Measurements from ENCODE around the gene CHPF.

Gene CHPF

DNA sequence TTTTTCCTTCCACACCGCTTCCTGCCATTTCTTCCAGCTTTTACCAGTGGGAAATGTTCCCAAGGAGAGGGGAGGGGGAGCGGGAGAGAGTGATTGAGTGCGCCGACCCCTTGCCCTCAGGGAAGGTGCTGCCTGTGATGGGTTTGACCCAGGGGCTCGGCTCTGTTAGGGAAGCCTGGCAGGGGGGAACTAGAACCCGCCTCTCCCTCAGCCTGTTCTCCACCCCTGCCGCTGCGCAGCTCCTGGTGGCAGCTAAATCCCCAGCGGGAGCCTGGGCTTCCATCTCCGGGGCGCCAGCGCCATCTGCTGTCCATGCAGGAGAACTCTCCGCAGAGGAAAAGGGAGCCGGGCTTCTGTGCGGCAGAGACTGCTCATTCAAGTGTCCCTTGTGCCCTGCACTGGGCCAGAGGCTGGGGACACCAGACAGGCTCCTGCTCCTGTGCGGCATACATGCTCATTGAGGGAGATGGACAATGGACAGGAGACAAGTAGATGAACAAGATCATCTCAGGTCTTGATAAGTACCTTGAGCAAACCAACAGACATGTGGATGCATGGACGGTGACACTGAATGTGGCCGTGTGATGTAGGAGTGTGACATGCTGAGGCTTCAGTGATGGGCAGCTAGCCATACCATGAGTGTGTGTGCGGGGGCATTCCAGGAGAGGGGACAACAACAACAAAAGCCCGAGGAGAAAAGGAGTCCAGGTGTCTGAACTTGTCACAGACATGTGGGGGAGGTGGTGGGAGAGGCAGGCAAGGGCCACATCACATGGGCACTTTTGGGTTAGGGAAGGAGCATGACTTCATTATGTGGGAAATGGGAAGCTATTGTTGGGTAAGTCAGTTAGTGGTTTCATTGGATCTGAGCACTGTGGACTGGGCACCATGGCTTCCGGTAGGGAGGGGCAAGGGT lies 13.3 kb downstream of the CHPF start:
- DNase-seq = peak; percentile 19

DNA sequence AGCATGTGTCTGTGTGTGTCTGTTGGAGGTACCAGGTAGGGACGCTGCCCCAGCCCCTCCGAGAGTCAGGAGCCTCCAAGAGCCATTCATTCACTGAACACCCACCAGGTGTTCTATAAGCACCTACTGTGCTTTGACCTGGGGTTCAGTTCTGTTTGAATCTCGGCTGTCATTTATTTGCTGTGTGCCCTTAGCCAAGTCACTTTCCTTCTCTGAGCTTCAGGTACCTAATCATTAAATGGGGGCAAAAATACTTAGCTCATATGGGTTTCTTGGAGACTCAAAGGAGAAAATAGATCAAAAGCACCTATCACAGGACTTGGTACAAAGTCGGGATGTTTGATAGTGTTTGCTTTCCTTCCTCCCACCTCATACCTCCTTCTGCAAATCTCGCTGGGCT lies 16.1 kb downstream of the CHPF start:
- no peak for DNase-seq

DNA sequence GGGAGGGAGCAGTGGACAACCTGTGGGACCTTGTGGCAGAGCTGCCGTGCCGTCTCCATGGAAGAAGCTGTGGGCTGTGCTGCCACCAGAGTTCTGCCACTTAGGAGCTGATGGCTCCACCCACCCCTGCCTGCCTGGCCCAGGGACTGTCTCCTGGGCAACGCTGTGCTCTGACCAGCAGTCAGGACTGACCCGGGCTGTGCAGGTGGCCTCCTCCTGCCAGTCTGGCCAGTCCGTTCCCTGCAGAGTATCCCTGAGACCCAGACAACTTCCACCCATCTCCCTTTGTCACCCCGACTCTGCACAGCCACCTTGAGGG lies 16.6 kb downstream of the CHPF start:
- DNase-seq = no peak

DNA sequence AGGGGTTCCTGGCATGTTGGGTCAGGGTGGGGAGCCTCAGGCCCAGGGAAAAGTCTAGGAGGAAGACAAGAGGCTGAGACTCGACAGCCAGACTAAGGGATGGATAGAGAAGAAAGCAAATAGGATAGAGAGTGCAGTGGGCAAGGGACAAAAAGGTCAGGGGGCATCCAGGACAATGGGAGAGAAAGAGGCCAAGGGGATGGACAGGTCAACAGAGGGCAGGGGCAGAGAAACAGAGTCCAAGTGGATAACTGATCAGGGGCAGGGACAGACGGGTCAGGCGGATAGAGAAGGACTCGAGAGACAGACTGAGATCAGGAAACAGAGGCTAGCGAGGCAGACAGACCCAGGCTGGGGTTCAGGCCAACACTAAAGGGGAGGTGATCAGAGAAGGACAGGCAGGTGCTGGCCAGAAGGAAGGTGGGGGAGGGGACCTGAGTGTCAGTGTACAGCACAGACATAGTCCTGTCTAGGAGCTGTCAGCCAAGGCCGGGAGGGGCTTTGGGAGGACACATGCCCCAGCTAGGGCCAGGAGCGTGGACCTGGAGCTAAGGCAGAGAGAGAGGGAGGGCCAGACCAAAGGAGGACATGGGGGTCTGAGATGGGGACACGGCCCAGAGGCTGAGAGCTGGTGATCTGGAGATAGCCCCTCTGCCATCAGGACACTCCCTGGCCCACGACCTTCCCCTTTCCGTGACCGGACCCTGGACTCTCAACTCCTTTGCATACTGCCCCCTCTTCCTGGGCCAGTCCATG lies 17.1 kb downstream of the CHPF start:
- no peak for DNase-seq

DNA sequence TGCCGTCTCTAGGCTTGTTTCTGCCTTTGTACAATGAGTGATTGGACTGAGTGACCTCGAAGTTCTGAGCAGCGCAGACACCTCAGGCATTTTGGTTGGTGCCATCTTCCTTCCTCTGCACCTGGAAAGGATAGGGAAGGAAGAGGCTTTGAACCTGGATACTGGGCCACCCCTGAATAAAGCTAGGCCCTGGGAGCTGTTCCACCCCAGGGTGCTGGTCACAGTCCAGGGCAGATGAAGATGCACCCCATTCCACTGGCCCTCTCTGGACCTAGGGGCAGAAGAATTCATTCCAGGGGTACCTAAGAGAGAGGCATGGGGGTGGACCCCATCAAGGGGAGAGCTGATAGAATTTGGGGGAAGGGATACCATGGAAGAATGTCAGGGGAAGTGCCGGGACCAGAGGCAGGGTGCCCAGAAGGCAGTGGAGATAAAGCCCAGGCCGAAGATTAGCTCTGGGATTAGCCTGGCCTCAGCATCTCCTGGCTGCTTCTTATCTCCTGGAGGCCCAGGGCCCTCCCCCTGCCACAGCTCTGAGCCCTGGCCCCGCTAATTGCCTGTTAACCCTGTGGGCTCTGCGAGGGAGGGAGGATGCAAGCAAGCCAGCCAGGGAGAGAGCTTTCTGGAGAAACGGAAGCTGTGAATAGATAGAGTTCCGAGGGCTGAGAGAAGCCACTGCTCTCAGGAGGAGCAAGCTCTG lies 17.9 kb downstream of the CHPF start:
- no peak for DNase-seq

DNA sequence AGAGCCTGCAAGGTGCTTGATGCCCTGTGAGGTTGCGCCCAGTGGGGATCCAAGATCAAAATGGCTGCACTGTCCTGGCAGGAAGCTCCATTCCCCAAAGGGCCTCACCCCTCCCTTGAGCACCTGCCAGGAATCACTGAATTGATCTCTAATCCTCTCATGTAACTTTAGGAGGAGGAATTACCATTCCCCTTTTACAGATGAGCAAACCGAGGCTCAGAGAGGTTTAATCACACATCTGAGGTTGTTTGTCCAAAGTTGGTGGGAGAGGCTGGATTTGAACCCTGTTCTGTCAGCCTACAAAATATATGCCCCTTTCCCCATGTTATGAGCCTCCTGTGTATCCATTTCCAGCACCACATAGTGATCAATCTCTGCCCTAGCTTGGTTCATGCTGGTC lies 18.8 kb downstream of the CHPF start:
- DNase-seq = no peak

DNA sequence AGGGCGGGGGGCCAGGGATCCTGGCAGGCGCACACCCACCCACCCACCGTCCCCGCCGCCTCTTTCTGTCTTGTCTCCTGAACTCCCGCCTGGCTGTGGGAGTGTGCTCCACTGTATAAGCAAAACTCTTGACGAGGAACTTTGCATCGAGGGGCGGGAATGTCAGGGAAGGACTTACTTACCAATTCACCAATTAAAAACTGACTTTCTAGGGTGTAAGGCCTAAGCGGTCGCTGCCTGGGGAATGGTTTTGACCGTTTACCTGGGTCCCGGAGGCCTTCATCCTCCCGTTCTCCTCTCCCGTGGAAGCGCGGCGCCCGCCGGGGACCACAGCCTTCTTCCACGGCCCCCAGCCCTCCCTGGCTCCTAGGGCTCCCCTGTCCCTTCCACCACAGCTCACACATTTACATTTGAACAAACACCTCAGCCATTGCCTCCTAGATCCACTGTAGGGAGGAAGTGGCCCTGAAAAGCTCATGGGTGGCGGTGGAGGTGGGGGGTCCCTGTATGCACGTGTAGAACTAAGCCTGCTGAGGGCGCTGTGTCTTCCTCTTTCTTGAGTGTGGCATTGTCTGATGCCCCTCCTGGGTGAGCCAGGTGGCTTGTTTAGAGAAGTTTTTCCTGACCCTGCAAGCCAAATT lies 20.5 kb downstream of the CHPF start:
- no peak for DNase-seq

DNA sequence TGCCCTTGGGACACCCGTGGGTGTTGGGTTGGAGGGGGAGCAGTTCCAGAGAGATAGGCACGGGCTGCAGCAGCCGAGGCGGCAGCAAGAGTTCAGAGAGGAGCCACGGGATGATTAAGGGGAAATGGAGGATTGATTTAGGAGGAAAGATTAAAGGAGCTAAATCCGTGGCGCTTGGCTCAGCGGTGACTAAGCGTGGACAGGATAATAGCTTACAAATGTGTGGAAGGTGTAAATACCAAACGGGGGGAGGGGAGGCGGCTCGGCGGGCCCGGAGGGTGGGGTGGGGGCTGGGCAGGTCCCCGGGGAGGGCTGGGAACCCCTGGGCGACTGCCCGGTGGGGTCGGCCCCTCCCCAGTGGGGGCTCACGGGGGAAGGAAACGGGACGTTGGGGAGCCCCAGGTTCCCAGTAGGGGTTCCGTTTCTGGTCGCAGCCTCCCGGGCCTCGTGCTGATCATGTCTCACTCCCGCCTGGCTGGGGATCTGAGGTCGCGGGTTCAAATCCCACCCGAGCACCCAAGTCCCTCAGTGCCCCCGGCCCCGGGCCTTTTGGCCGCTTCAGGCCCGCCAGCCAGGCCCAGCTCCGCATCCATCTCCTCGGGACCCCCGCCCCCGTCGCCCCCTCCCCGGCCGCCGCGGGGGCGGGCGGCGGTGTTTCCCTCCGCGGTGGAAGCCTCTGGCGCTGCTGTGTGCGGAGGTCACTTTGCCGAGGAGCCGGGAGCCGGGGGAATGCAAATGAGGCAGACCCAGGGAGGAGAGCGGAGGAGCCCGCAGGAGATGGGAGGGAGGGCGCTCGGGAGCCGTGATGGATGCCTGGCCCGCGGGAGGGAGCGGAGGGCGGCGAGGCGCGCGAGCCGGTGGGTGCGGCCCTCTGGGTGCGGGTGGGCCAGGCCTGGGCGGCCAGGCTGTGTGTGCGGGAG lies 21.2 kb downstream of the CHPF start:
- no peak for DNase-seq

DNA sequence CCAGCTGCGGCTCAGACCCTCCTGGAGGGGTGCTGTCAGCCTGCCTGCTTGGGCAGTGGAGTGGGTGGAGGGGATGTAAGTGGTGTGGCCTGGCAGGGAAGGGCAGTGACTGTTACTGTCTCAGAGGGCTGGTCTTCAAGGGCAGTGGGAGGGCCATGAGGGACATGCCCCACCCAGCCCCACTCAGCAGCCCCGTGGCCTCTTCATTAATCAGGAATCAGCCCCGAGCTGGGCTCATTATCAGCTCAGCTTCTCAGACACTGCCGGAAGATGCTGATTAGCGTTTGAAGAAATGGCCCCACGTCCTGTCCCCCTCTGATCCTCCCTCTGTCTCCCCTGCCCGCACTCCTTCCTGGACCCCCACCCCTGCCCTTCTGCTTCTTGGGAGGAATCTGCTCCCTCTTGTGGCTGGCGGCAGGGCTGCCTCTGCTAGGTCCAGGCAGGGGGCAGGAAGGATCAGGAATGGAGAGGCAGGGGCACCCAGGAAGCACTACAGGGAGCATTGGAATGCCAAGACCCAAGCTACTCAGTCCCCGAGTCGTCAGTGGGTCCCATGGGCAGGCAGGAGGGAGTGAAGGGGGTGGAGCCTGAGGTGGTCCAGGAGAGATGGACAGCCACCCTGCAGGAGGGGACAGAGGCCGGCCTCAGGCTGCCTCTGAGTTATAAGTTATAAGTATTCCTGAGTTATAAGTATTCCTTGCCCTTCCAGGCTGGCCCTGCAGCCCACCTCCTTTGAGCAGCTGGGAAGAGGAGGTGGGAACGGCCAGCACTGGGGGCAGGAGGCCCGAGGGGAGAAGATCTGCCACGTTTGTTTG lies 22.3 kb downstream of the CHPF start:
- no peak for DNase-seq

DNA sequence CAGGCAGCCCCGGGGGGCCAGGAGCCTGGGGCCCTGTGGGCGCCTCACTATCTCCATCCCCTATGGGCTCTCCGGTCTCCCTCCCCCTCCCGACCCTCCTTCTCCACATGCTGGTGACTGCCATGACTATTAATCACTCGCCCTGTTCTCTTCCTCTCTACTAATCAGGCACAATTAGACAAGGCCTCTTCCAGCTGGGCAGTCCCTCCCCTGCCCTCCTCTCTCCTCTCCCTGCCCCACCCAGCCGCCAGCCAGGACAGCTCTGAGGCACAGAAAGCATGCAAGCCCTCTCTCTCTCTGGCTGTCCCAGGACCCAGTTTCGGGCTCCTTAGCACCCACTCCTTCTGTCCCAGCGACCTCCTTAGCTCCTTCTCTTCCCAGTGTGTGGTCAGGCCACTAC lies 23.5 kb downstream of the CHPF start:
- DNase-seq = no peak

DNA sequence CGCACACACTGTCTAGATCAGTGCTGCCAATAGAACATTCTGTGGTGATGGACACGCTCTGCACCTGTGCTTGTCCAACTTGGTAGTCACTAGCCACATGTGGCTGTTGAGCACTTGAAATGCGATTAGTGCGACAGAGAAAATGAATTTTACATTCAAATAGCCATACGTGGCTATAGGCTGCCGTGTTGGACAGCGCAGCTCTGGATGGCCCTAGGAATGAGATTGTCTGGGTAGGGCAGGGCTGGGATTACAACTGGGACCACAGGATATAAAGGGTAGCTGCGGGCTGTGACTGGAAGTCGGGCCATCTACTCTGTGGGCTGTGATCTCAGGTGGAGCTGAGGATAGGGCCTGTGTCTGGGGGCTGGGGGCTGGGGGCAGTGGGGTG lies 24.1 kb downstream of the CHPF start:
- DNase-seq = no peak

DNA sequence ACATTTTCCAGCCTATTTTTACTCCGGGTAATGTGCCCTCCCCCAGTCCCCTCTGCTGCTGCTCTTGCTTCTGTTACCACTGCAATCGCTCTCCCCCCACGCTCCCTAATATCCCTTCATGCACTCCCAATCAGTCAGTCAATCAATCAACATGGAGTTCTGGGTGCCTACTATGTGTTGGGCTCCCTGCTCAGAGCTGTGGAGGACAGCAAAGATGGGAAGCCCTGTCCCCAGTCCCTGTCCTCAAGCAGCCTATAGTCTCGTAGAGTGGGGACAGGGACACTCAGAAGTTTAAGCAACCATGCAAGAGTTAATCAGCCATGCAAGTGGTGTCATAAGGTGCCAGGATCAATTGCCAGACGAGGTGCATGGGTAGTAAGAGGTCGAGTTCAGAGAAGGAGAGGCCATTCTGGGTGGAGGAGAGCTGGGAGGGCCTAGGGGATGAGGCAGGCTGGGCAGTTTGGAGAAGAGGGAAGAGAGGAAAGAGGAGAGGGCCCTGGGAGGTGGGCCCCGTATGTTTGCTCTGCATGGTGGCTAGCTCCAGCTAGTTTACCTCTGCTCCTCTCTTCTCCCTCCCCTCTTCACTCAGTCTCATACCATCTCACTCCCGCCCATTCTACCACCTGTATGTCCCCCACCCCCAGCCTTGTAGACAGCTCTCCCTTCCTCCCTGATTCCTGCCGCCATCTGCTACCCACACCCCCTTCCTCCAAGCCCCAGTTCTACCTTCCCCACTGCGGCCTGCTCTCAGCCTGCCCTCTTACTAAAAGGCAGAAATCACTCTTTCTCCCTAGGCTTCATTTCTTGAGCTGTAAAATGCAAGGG lies 25.4 kb downstream of the CHPF start:
- peak; percentile 25 for DNase-seq

DNA sequence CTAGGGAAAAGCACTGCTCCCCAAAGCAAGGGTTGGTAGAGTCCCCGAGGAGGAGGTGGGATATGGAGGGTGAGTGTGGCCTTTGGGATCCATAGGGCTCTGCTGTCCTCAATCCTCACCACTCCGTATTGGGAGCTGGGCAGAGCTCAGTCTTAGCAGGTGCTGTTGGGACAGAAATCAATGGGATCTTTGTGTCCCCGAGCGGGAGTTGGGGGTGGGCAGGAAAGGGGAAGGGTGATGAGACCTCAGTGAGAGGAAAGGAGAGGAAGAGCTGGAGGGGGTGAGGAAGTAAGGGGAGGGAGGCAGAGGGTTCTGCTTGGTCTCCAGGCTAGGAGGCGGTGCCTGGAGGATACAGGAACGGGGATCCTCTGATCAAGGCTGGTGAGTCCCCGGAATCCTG lies 26.7 kb downstream of the CHPF start:
- no peak for DNase-seq

DNA sequence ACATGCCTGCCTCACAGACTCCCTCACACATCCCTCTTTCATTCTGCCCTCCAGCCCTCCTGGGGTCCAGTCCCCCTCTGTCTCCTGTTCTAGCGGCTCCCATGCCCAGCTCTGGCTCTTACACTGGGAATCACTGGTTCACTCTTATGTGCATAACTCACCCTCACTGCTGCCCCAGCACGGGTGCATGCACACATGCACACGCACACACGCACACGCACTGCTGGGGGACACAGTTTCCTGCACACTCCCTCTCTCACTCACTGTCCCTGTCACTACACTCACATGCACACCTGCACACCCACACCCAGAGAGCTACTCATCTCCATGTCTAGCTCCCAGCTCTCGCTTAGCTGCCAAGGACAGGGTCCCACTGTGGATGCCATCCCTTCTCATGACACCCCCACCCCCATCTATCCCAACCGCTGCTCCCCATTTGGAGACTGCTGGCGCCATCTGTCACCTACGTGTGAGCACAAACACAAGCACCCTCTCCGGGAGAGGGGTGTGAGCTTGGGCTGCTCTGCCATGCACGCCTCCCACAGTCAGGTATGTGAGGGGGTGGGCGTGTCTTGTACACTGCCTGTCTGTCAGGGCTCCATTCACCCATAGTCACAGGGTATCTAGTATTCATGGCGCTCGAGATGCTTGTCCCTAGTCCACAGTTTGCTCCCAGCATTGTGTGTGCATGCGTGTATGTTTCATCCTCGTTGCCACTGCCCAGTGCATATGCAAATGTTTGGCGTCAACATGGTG lies 27.6 kb downstream of the CHPF start:
- DNase-seq = no peak

DNA sequence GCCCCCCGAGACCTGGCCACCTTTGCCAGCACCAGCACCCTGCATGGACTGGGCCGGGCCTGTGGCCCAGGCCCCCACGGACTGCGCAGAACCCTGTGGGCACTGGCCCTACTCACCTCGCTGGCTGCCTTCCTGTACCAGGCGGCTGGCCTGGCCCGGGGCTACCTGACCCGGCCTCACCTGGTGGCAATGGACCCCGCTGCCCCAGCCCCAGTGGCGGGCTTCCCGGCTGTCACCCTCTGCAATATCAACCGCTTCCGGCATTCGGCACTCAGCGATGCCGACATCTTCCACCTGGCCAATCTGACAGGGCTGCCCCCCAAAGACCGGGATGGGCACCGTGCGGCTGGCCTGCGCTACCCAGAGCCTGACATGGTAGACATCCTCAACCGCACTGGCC lies 28.8 kb downstream of the CHPF start:
- no peak for DNase-seq

DNA sequence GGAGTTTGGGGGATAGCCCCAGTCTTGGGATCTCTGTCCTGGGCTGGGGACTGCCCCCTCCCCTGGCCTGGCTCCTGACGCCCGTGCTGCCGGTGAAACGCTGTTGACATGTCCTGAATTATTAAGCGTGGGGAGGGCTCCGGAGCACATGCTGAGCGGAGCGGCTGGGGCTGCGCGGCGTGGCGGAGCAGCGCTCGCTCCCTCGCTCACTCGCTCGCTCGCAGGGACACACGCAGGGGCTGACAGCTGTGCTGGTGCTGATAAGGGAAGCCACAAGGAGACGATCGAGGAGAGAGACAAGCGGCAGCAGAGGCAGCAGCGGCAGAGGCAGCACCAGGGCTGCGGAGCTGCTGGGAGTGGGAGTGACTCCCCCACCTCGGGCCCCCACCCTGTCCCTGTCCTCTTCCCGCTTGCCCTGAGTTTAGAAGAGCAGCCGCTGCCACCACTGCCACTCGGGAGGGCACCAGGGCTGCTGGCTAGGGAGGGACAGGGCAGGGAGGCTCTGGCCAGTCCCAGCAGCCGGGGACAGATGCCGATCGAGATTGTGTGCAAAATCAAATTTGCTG lies 29.3 kb downstream of the CHPF start, which contains the start of gene ASIC4:
ASIC4 (plus strand) TSS at position 287 of the 566 bp plus-strand sequence; CDS start at position 530, 243 bp downstream.
- DNase-seq = peak; percentile 22

DNA sequence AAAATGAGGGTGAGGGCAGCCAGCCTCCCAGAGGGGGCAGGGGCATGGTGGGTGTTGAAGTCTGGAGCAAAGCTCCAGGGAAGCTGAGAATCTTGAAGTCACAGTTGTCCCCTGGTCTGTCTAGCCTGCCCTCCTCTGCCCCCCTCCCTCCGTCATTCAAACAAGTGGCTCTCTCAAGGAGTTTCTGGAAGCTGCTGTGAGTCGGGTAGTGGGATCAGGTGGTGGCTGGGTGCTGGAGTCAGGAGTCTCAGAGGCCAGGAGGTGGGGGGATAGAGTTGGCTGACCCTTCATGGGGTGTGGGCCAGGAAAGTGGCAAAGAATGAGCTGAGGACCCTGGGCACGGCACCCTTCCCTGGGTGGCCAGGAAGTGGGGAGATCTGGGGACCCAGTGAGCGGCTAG lies 29.8 kb downstream of the CHPF start:
- peak; percentile 48 for DNase-seq

DNA sequence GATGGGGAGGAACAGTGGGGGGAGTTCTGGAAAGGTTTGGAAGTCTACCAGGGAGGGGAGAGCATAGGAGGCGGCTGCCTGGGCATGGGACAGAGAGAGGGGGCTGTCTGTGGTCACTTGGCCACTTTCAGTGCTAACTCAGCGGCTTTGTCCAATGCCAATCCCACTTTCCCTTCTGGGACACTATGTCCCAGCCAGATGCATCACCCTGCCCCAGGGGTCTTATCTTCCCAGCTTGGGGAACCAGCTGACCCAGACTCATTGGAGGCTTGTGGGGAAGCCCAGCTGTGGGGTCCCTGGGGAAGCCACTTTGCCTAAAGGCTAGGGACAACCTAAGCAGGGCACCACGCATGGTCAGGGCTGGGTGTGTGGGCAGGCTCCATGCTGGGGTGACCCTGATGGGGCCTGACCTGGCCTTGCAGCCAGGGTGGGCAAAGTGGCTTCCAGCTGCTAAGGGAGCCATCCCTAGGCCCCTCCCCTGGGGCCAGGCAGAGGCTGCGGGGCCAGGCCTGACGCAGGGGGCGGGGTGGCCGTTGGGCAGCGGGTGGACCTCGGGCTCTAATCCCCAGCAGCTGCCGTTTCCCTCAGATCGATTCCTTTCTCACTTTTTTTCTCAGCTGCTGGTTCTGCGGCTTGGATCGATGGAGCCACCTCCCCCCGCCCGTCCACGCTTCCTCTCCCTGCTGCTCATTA lies 30.9 kb downstream of the CHPF start:
- DNase-seq = no peak

Measured in NCI-H524 treated with DMSO at 0.1 percent for 48 hours (cell line).